Neural cell (in vitro differentiated cells): ENCODE measurements around the gene ADNP2. TPM values are rescaled to one million over a fixed set of nuclear protein-coding genes. Genes with fewer than 3 reads are reported as not detected.

Source experiments
- H2AFZ ChIP-seq: fragments of 200-600, 300-800 bp; sonication (generic), shearing (Covaris generic); 2 replicates; pipeline ENCODE4 v1.6.0; 2014; ENCODE audit warnings: low read depth, mild to moderate bottlenecking, antibody characterized with exemption, low read length, moderate library complexity
- H3F3A ChIP-seq: fragments of 200-600 bp; shearing (Covaris generic); 2 replicates; pipeline ENCODE4 v1.6.1; 2016; ENCODE audit warnings: mild to moderate bottlenecking, moderate library complexity, mixed read lengths, antibody characterized with exemption, low read length; ENCODE audit not compliant: insufficient read depth, poor library complexity, severe bottlenecking
- H3K27ac ChIP-seq: fragments of 200-600, 300-800 bp; sonication (generic), shearing (Covaris generic); 2 replicates; pipeline ENCODE4 v1.5.1; 2014; ENCODE audit warnings: mild to moderate bottlenecking, low read length, moderate library complexity
- H3K27me3 ChIP-seq: fragments of 300-800, 200-600 bp; sonication (generic), shearing (Covaris generic); 2 replicates; pipeline ENCODE4 v1.6.0; 2014; ENCODE audit warnings: mild to moderate bottlenecking, low read depth, low read length, moderate library complexity; ENCODE audit not compliant: insufficient read depth
- H3K36me3 ChIP-seq: fragments of 300-800, 200-600 bp; sonication (generic), shearing (Covaris generic); 2 replicates; pipeline ENCODE4 v1.5.1; 2014; ENCODE audit warnings: mild to moderate bottlenecking, antibody characterized with exemption, low read length, moderate library complexity; ENCODE audit not compliant: insufficient read depth
- H3K4me2 ChIP-seq: fragments of 300-800, 200-600 bp; sonication (generic), shearing (Covaris generic); 2 replicates; pipeline ENCODE4 v1.6.0; 2014; ENCODE audit warnings: mild to moderate bottlenecking, low read length
- H3K4me3 ChIP-seq: fragments of 300-800, 200-600 bp; sonication (generic), shearing (Covaris generic); 2 replicates; pipeline ENCODE4 v1.5.1; 2014; ENCODE audit warnings: mild to moderate bottlenecking, low read length, moderate library complexity
- H3K79me2 ChIP-seq: fragments of 200-600 bp; shearing (Covaris generic); replicated peaks from 2 replicates; pipeline ENCODE4 v1.6.0; 2014; ENCODE audit warnings: mild to moderate bottlenecking, low read length, moderate library complexity; ENCODE audit not compliant: insufficient read depth
- H3K9ac ChIP-seq: fragments of 300-800, 200-600 bp; sonication (generic), shearing (Covaris generic); 2 replicates; pipeline ENCODE4 v1.6.1; 2016; ENCODE audit warnings: mild to moderate bottlenecking, low read length, mixed read lengths
- H3K9me2 ChIP-seq: fragments of 200-600 bp; shearing (Covaris generic); 2 replicates; pipeline ENCODE4 v1.6.1; 2016; ENCODE audit warnings: mild to moderate bottlenecking, low read length, mixed read lengths; ENCODE audit not compliant: insufficient read depth
- H3K9me3 ChIP-seq: fragments of 200-600, 300-800 bp; sonication (generic), shearing (Covaris generic); 2 replicates; pipeline ENCODE4 v1.6.1; 2016; ENCODE audit warnings: mild to moderate bottlenecking, mixed run types, low read length, moderate library complexity, mixed read lengths
- H4K20me1 ChIP-seq: fragments of 200-600 bp; shearing (Covaris generic); 2 replicates; pipeline ENCODE4 v1.6.1; 2016; ENCODE audit warnings: mild to moderate bottlenecking, mixed run types; ENCODE audit not compliant: insufficient read depth
- CTCF ChIP-seq: fragments of 450-650 bp; IDR thresholded peaks from 2 replicates; pipeline ENCODE4 v1.5.1; 2014; ENCODE audit warnings: antibody characterized with exemption, mild to moderate bottlenecking, moderate library complexity; ENCODE audit not compliant: poor library complexity, severe bottlenecking
- EP300 ChIP-seq: fragments of 450-650 bp; conservative IDR thresholded peaks from 2 replicates; pipeline ENCODE4 v1.6.1; 2014; ENCODE audit warnings: antibody characterized with exemption, mild to moderate bottlenecking, moderate library complexity; ENCODE audit not compliant: poor library complexity, severe bottlenecking
- EZH2 ChIP-seq: fragments of 200-600, 300-800 bp; shearing (Covaris generic), sonication (generic); IDR thresholded peaks from 2 replicates; pipeline ENCODE4 v1.6.1; 2014; ENCODE audit warnings: antibody characterized with exemption, low read length, borderline replicate concordance, mild to moderate bottlenecking; ENCODE audit not compliant: insufficient read depth, poor library complexity, severe bottlenecking
- MXI1 ChIP-seq: fragments of 450-650 bp; conservative IDR thresholded peaks from 2 replicates; pipeline ENCODE4 v1.6.1; 2014; ENCODE audit warnings: antibody characterized with exemption, mild to moderate bottlenecking; ENCODE audit not compliant: poor library complexity, severe bottlenecking
- POLR2AphosphoS5 ChIP-seq: IDR thresholded peaks from 2 replicates; pipeline ENCODE4 v1.6.1; 2012
- RAD21 ChIP-seq: fragments of 450-650 bp; conservative IDR thresholded peaks from 2 replicates; pipeline ENCODE4 v1.6.1; 2014; ENCODE audit warnings: antibody characterized with exemption, mild to moderate bottlenecking, moderate library complexity
- REST ChIP-seq: IDR thresholded peaks from 2 replicates; pipeline ENCODE4 v1.6.1; 2012; ENCODE audit warnings: borderline replicate concordance
- SMC3 ChIP-seq: fragments of 450-650 bp; conservative IDR thresholded peaks from 2 replicates; pipeline ENCODE4 v1.6.1; 2014; ENCODE audit warnings: antibody characterized with exemption, mild to moderate bottlenecking, moderate library complexity; ENCODE audit not compliant: poor library complexity
- TAF1 ChIP-seq: IDR thresholded peaks from 2 replicates; pipeline ENCODE4 v1.6.1; 2012; ENCODE audit warnings: low read depth
- polyA plus RNA-seq: library from polyadenylated mRNA; depleted of rRNA; stranded (reverse); fragments of >200 nt; gene quantifications from 2 replicates; pipeline ENCODE4 v1.2.3, GENCODE V29; 2014

ADNP2 gene
- polyA plus RNA-seq, 1 donor from 2014 or later, result 16.9 TPM

GRCh38 chr18:80171054-80171872, 62.2 kb downstream of the ADNP2 start:
- H3K4me2 ChIP-seq, result no peak overlapping the region
- no peaks in the 10 kb centered on the region for H4K20me1 ChIP-seq
- H2AFZ ChIP-seq, result no peak overlapping the region
- no peaks in the 10 kb centered on the region for H3F3A ChIP-seq
- no peaks in the 10 kb centered on the region for H3K27me3 ChIP-seq
- no peak overlapping the region for H3K9ac ChIP-seq
- no peak overlapping the region for H3K27ac ChIP-seq
- no peaks in the 10 kb centered on the region for H3K9me3 ChIP-seq
- no peak overlapping the region for H3K4me3 ChIP-seq
- H3K9me2 ChIP-seq, result no peaks in the 10 kb centered on the region
- H3K36me3 ChIP-seq, result no peaks in the 10 kb centered on the region
- TF ChIP-seq CTCF, result peak; percentile 30
- no peak for TF ChIP-seq REST
- TF ChIP-seq TAF1, result no peak
- TF ChIP-seq RAD21, result no peak
- TF ChIP-seq POLR2AphosphoS5, result no peak
- no peak for TF ChIP-seq EP300
- no peaks in the 10 kb centered on the region for H3K79me2 ChIP-seq

- H3K4me2 ChIP-seq, result no peak overlapping the region
- no peak overlapping the region for H3K27ac ChIP-seq
- no peak overlapping the region for H3K4me3 ChIP-seq
- no peaks in the 10 kb centered on the region for H4K20me1 ChIP-seq
- no peak for TF ChIP-seq CTCF
- no peak for TF ChIP-seq SMC3
- no peak for TF ChIP-seq EZH2
- TF ChIP-seq MXI1, result no peak
- no peak for TF ChIP-seq POLR2AphosphoS5
- no peak for TF ChIP-seq TAF1
- no peak for TF ChIP-seq EP300
- no peak for TF ChIP-seq REST
- TF ChIP-seq RAD21, result no peak
- no peaks in the 10 kb centered on the region for H3K27me3 ChIP-seq
- H3K9me3 ChIP-seq, result no peaks in the 10 kb centered on the region
- no peak overlapping the region for H3K9ac ChIP-seq
- no peak overlapping the region for H2AFZ ChIP-seq
- no peaks in the 10 kb centered on the region for H3K9me2 ChIP-seq
- no peaks in the 10 kb centered on the region for H3K36me3 ChIP-seq
- no peaks in the 10 kb centered on the region for H3F3A ChIP-seq
- H3K79me2 ChIP-seq, result no peaks in the 10 kb centered on the region
These were observed 63.0 kb downstream of the ADNP2 start for GRCh38 chr18:80172056-80172455.
